ENCODE results near the gene HLA-DRA.
"Not testable (repeated sequence)": the region's sequence is repeated elsewhere in the genome, so short reads cannot be mapped to it uniquely, and the experiment has no call there.

HLA-DRA gene

GRCh38 chr6:32431142-32431541, 8.5 kb upstream of the HLA-DRA start:
- FAIRE-seq, result no peak
- DNase-seq (ENCODE audit: insufficient read length, low spot score), result no peak
- TF ChIP-seq CTCF (IDR thresholded peaks at IDR 0.05; ENCODE audit: insufficient read depth, missing control alignments), result no peak

GRCh38 chr6:32432050-32432450, 7.6 kb upstream of the HLA-DRA start:
- TF ChIP-seq CTCF (IDR thresholded peaks at IDR 0.05; ENCODE audit: insufficient read depth, missing control alignments), result peak; percentile 46
- DNase-seq (ENCODE audit: insufficient read length, low spot score) (no peak), FAIRE-seq (no peak)

- not testable (repeated sequence) for FAIRE-seq; DNase-seq (ENCODE audit: insufficient read length, low spot score)
Observed at GRCh38 chr6:32433950-32434349, 5.7 kb upstream of the HLA-DRA start.

- DNase-seq (ENCODE audit: insufficient read length, low spot score), result no peak
- FAIRE-seq, result no peak
- no peak for TF ChIP-seq CTCF (IDR thresholded peaks at IDR 0.05; ENCODE audit: insufficient read depth, missing control alignments)
Observed at GRCh38 chr6:32436186-32436585, 3.5 kb upstream of the HLA-DRA start.

- DNase-seq (ENCODE audit: insufficient read length, low spot score), result no peak
Observed at GRCh38 chr6:32436995-32437836, 2.5 kb upstream of the HLA-DRA start.

GRCh38 chr6:32439139-32439538, 548 bp upstream of the HLA-DRA start:
- DNase-seq (ENCODE audit: insufficient read length, low spot score) (no peak), FAIRE-seq (no peak)
- TF ChIP-seq CTCF (IDR thresholded peaks at IDR 0.05; ENCODE audit: insufficient read depth, missing control alignments), result no peak

More at GRCh38 chr6:32436995-32437836, 2.5 kb upstream of the HLA-DRA start:
- no peak for TF ChIP-seq CTCF (IDR thresholded peaks at IDR 0.05; ENCODE audit: insufficient read depth, missing control alignments)
- no peak for FAIRE-seq

GRCh38 chr6:32442243-32442667, 2.6 kb downstream of the HLA-DRA start:
- no peak for DNase-seq (ENCODE audit: insufficient read length, low spot score)
- no peak for TF ChIP-seq CTCF (IDR thresholded peaks at IDR 0.05; ENCODE audit: insufficient read depth, missing control alignments)
- FAIRE-seq, result no peak

Data from D721Med (cell line).